H7 (cell line): ENCODE results near the gene TFEC. TPM values are rescaled to one million over a fixed set of nuclear protein-coding genes. Genes with fewer than 3 reads are reported as not detected.

Source experiments
- DNase-seq: peaks from one replicate; pipeline ENCODE4 v3.0.0; 2012
- H3K27me3 ChIP-seq: 2 replicates; pipeline ENCODE4 v1.6.0; 2011; ENCODE audit warnings: mild to moderate bottlenecking, low read length; ENCODE audit not compliant: control insufficient read depth, insufficient read depth
- H3K36me3 ChIP-seq: replicated peaks from 2 replicates; pipeline ENCODE4 v1.5.1; 2011; ENCODE audit warnings: low read length; ENCODE audit not compliant: control insufficient read depth, insufficient read depth
- H3K4me3 ChIP-seq: 2 replicates; pipeline ENCODE4 v1.5.1; 2011; ENCODE audit warnings: low read depth, mild to moderate bottlenecking, control low read depth, low read length, moderate library complexity; ENCODE audit not compliant: insufficient read depth
- total RNA-seq: library from RNA; depleted of rRNA; stranded (reverse); fragments of >200 nt; shearing (Covaris generic); gene quantifications from 2 replicates; pipeline ENCODE4 v1.2.3, GENCODE V29; 2014

The TFEC gene
- total RNA-seq, 1 experiment from 2014 or later: not detected

GRCh38 chr7:115971506-115971905 is 59.1 kb downstream of the TFEC start:
- no peak for DNase-seq

GRCh38 chr7:115968596-115968995 is 62.0 kb downstream of the TFEC start:
- no peak for DNase-seq
- Histone ChIP-seq H3K36me3 (no peaks in the 10 kb centered on the region), H3K27me3 (no peaks in the 10 kb centered on the region), H3K4me3 (no peak overlapping the region)

More at GRCh38 chr7:115971506-115971905, 59.1 kb downstream of the TFEC start:
- Histone ChIP-seq H3K4me3 (no peak overlapping the region), H3K27me3 (no peaks in the 10 kb centered on the region), H3K36me3 (no peaks in the 10 kb centered on the region)

- no peak overlapping the region for H3K4me3 ChIP-seq
- DNase-seq: no peak
- no peaks in the 10 kb centered on the region for H3K27me3 ChIP-seq
- H3K36me3 ChIP-seq: no peaks in the 10 kb centered on the region
Measured at GRCh38 chr7:115968171-115968570, 62.4 kb downstream of the TFEC start.

- Histone ChIP-seq H3K27me3 (no peaks in the 10 kb centered on the region), H3K4me3 (no peak overlapping the region), H3K36me3 (no peaks in the 10 kb centered on the region)
- no peak for DNase-seq
Measured at GRCh38 chr7:115965796-115966475, 64.6 kb downstream of the TFEC start.

GRCh38 chr7:115965236-115965635 is 65.3 kb downstream of the TFEC start:
- Histone ChIP-seq H3K36me3 (no peaks in the 10 kb centered on the region), H3K27me3 (no peaks in the 10 kb centered on the region), H3K4me3 (no peak overlapping the region)
- no peak for DNase-seq

GRCh38 chr7:115964799-115965198 is 65.8 kb downstream of the TFEC start:
- no peaks in the 10 kb centered on the region for H3K36me3 ChIP-seq
- no peak for DNase-seq
- no peaks in the 10 kb centered on the region for H3K27me3 ChIP-seq
- no peak overlapping the region for H3K4me3 ChIP-seq

- no peak overlapping the region for H3K4me3 ChIP-seq
- H3K36me3 ChIP-seq: no peaks in the 10 kb centered on the region
- H3K27me3 ChIP-seq: no peaks in the 10 kb centered on the region
- DNase-seq: no peak
Measured at GRCh38 chr7:115962340-115962739, 68.2 kb downstream of the TFEC start.

GRCh38 chr7:115953592-115954255 is 76.8 kb downstream of the TFEC start:
- DNase-seq: no peak
- H3K36me3 ChIP-seq: no peaks in the 10 kb centered on the region
- no peaks in the 10 kb centered on the region for H3K27me3 ChIP-seq
- no peak overlapping the region for H3K4me3 ChIP-seq

GRCh38 chr7:115952832-115953231 is 77.7 kb downstream of the TFEC start:
- DNase-seq: no peak
- H3K27me3 ChIP-seq: no peaks in the 10 kb centered on the region
- no peaks in the 10 kb centered on the region for H3K36me3 ChIP-seq
- H3K4me3 ChIP-seq: no peak overlapping the region

- H3K4me3 ChIP-seq: no peak overlapping the region
- H3K36me3 ChIP-seq: no peaks in the 10 kb centered on the region
- DNase-seq: no peak
- H3K27me3 ChIP-seq: no peaks in the 10 kb centered on the region
Measured at GRCh38 chr7:115951547-115951946, 79.0 kb downstream of the TFEC start.

- Histone ChIP-seq H3K27me3 (no peaks in the 10 kb centered on the region), H3K36me3 (no peaks in the 10 kb centered on the region), H3K4me3 (no peak overlapping the region)
- no peak for DNase-seq
Measured at GRCh38 chr7:115941703-115942268, 88.8 kb downstream of the TFEC start.

GRCh38 chr7:115940460-115941060 is 90.0 kb downstream of the TFEC start:
- no peak for DNase-seq
- no peak overlapping the region for H3K4me3 ChIP-seq
- H3K36me3 ChIP-seq: no peaks in the 10 kb centered on the region
- no peaks in the 10 kb centered on the region for H3K27me3 ChIP-seq

- Histone ChIP-seq H3K4me3 (no peak overlapping the region), H3K36me3 (no peaks in the 10 kb centered on the region), H3K27me3 (no peaks in the 10 kb centered on the region)
- DNase-seq: no peak
Measured at GRCh38 chr7:115937960-115938359, 92.6 kb downstream of the TFEC start.

GRCh38 chr7:115933471-115933870 is 97.1 kb downstream of the TFEC start:
- DNase-seq: no peak
- H3K36me3 ChIP-seq: no peaks in the 10 kb centered on the region
- no peaks in the 10 kb centered on the region for H3K27me3 ChIP-seq
- H3K4me3 ChIP-seq: no peak overlapping the region

- Histone ChIP-seq H3K27me3 (no peaks in the 10 kb centered on the region), H3K4me3 (no peak overlapping the region), H3K36me3 (no peaks in the 10 kb centered on the region)
- DNase-seq: peak; percentile 2
Measured at GRCh38 chr7:115932880-115933279, 97.7 kb downstream of the TFEC start.
